GM23248 (cell line): ENCODE measurements around the gene TXNDC12. TPM values are rescaled to one million over a fixed set of nuclear protein-coding genes. Genes with fewer than 3 reads are reported as not detected.
A peak's percentile ranks its signal among the peaks of the same experiment; 100 is the strongest.

ENCODE experiments used
- DNase-seq: peaks from one replicate; pipeline ENCODE4 v3.0.0-alpha.2; 2015
- H2AFZ ChIP-seq: fragments of 200-600 bp; sonication (generic); 2 replicates; pipeline ENCODE4 v1.6.1; 2016; ENCODE audit warnings: antibody characterized with exemption
- H3F3A ChIP-seq: fragments of 200-600 bp; sonication (generic); 2 replicates; pipeline ENCODE4 v1.6.1; 2016; ENCODE audit warnings: mild to moderate bottlenecking, antibody characterized with exemption, mixed run types; ENCODE audit not compliant: insufficient read depth
- H3K27ac ChIP-seq: fragments of 200-600 bp; sonication (generic); 2 replicates; pipeline ENCODE4 v1.5.1; 2016; ENCODE audit warnings: mild to moderate bottlenecking
- H3K27me3 ChIP-seq: fragments of 200-600 bp; sonication (generic); replicated peaks from 2 replicates; pipeline ENCODE4 v1.6.1; 2016; ENCODE audit warnings: mild to moderate bottlenecking; ENCODE audit not compliant: insufficient read depth
- H3K36me3 ChIP-seq: fragments of 200-600 bp; sonication (generic); 2 replicates; pipeline ENCODE4 v1.6.1; 2016; ENCODE audit warnings: low read depth, mild to moderate bottlenecking
- H3K4me1 ChIP-seq: fragments of 200-600 bp; sonication (generic); 2 replicates; pipeline ENCODE4 v1.6.1; 2016; ENCODE audit warnings: mild to moderate bottlenecking; ENCODE audit not compliant: insufficient read depth
- H3K4me2 ChIP-seq: fragments of 200-600 bp; sonication (generic); one replicate; pipeline ENCODE4 v1.6.1; 2016; ENCODE audit warnings: mild to moderate bottlenecking; ENCODE audit not compliant: unreplicated experiment
- H3K4me3 ChIP-seq: fragments of 200-600 bp; sonication (generic); 2 replicates; pipeline ENCODE4 v1.5.1; 2016; ENCODE audit warnings: mild to moderate bottlenecking
- H3K79me2 ChIP-seq: fragments of 200-600 bp; sonication (generic); 2 replicates; pipeline ENCODE4 v1.6.1; 2016; ENCODE audit warnings: mild to moderate bottlenecking; ENCODE audit not compliant: insufficient read depth
- H3K9ac ChIP-seq: fragments of 200-600 bp; sonication (generic); 2 replicates; pipeline ENCODE4 v1.6.1; 2016; ENCODE audit warnings: mild to moderate bottlenecking
- H3K9me2 ChIP-seq: fragments of 200-600 bp; sonication (generic); 2 replicates; pipeline ENCODE4 v1.6.1; 2016; ENCODE audit warnings: mixed run types, mild to moderate bottlenecking, moderate library complexity; ENCODE audit not compliant: insufficient read depth
- H3K9me3 ChIP-seq: fragments of 200-600 bp; sonication (generic); one replicate; pipeline ENCODE4 v1.6.1; 2017; ENCODE audit warnings: low read depth
- H4K20me1 ChIP-seq: fragments of 200-600 bp; sonication (generic); 2 replicates; pipeline ENCODE4 v1.6.0; 2016; ENCODE audit not compliant: insufficient read depth
- EZH2 ChIP-seq: fragments of 200-600 bp; sonication (generic); IDR thresholded peaks from 2 replicates; pipeline ENCODE4 v1.6.1; 2018; ENCODE audit warnings: antibody characterized with exemption, mild to moderate bottlenecking; ENCODE audit not compliant: insufficient read depth, poor library complexity, severe bottlenecking
- EZH2phosphoT487 ChIP-seq: fragments of 200-600 bp; sonication (generic); IDR thresholded peaks from 2 replicates; pipeline ENCODE4 v1.6.1; 2018; ENCODE audit warnings: antibody characterized with exemption, moderate library complexity, mild to moderate bottlenecking, low read depth; ENCODE audit not compliant: insufficient read depth
- WGBS, 2 experiments: methylation state at CpG; one replicate each; pipeline ENCODE4 v1.1.6; 2015 to 2017; ENCODE audit warnings: low lambda C conversion rate in 2 of 2, low coverage in 1 of 2; ENCODE audit errors: missing lambda C conversion rate in 2 of 2; 5-methylcytosine and 5-hydroxymethylcytosine counted together
- in situ Hi-C: fragments of 300-500 bp; cut with MboI; formaldehyde crosslinking; loops from 2 replicates; pipeline ENCODE4 v1.15.0; 2020
- polyA plus RNA-seq: library from polyadenylated mRNA; unstranded; fragments of >200 nt; fragmentation: Nextera tagmentation; extraction: Ambion mirVana; gene quantifications from 2 replicates; pipeline ENCODE4 v1.2.1, GENCODE V29; 2016
- total RNA-seq: library from RNA; depleted of rRNA; stranded (reverse); fragments of >200 nt; shearing (Covaris generic); gene quantifications from 2 replicates; pipeline ENCODE4 v1.2.3, GENCODE V29; 2014

The TXNDC12 gene
- total and polyA plus RNA-seq, 2 experiments from 2014 or later: 59.3 to 88.3 TPM

- TF ChIP-seq EZH2phosphoT487 (no peak), EZH2 (no peak)
- H3F3A ChIP-seq: peaks cover 29% of the 10 kb centered on the region; the same call in 1 of the 2 replicates
- no peaks in the 10 kb centered on the region for H3K9me2 ChIP-seq
- in situ Hi-C loops: no loop called here
- H3K79me2 ChIP-seq: peaks cover 95% of the 10 kb centered on the region
- H3K4me1 ChIP-seq: peaks cover 32% of the 10 kb centered on the region
- 94 to 97% methylated on average over 4 of the region's 4 CpGs for WGBS, 2 experiments
- no peaks in the 10 kb centered on the region; the same call in none of the 2 replicates for H4K20me1 ChIP-seq
- no peaks in the 10 kb centered on the region for H3K27me3 ChIP-seq
- no peak overlapping the region for H3K4me2 ChIP-seq
- no peak overlapping the region for H3K4me3 ChIP-seq
- no peak overlapping the region for H2AFZ ChIP-seq
- no peaks in the 10 kb centered on the region for H3K9me3 ChIP-seq
- H3K27ac ChIP-seq: no peak overlapping the region
- H3K9ac ChIP-seq: no peak overlapping the region
- DNase-seq: no peak
- peaks cover 50% of the 10 kb centered on the region for H3K36me3 ChIP-seq
These were observed 5.8 kb upstream of the TXNDC12 start for GRCh38 chr1:52060822-52061221.

- no peak for DNase-seq
- peak overlapping the region; percentile 97 for H3K4me2 ChIP-seq
These were observed 4.9 kb upstream of the TXNDC12 start for GRCh38 chr1:52059888-52060287.

GRCh38 chr1:52059321-52059720, 4.3 kb upstream of the TXNDC12 start:
- no peak for TF ChIP-seq EZH2phosphoT487
- TF ChIP-seq EZH2: no peak
- H3K4me1 ChIP-seq: peaks cover 32% of the 10 kb centered on the region
- H3K4me2 ChIP-seq: peak overlapping the region; percentile 97
- H3K79me2 ChIP-seq: peaks cover 88% of the 10 kb centered on the region
- H3K4me3 ChIP-seq: peak overlapping the region; percentile 41
- peaks cover 35% of the 10 kb centered on the region for H3K36me3 ChIP-seq
- H4K20me1 ChIP-seq: no peaks in the 10 kb centered on the region; the same call in none of the 2 replicates
- no peaks in the 10 kb centered on the region for H3K27me3 ChIP-seq
- DNase-seq: peak; percentile 71
- no peak overlapping the region for H2AFZ ChIP-seq
- 0 out of 2 replicates have a peak overlapping the region, but pooled peaks have one; percentile 2 for H3K9ac ChIP-seq
- H3K27ac ChIP-seq: peak overlapping the region; percentile 20
- H3F3A ChIP-seq: peaks cover 39% of the 10 kb centered on the region; the same call in 1 of the 2 replicates
- H3K9me3 ChIP-seq: no peaks in the 10 kb centered on the region
- in situ Hi-C loops: no loop called here
- H3K9me2 ChIP-seq: no peaks in the 10 kb centered on the region

More at GRCh38 chr1:52059888-52060287, 4.9 kb upstream of the TXNDC12 start:
- Histone ChIP-seq H3K9ac (no peak overlapping the region), H3K4me3 (peak overlapping the region; percentile 41; the same call in 1 of the 2 replicates), H2AFZ (no peak overlapping the region), H3K27ac (no peak overlapping the region), H3K9me3 (no peaks in the 10 kb centered on the region), H3K36me3 (peaks cover 40% of the 10 kb centered on the region), H3F3A (peaks cover 33% of the 10 kb centered on the region; the same call in 1 of the 2 replicates), H3K9me2 (no peaks in the 10 kb centered on the region), H4K20me1 (no peaks in the 10 kb centered on the region; the same call in none of the 2 replicates), H3K27me3 (no peaks in the 10 kb centered on the region), H3K79me2 (peaks cover 88% of the 10 kb centered on the region), H3K4me1 (peaks cover 32% of the 10 kb centered on the region)
- WGBS, 2 experiments: 100% methylated on average over 1 of the region's 1 CpG
- in situ Hi-C loops: no loop called here
- no peak for TF ChIP-seq EZH2
- TF ChIP-seq EZH2phosphoT487: no peak

GRCh38 chr1:52057876-52058415, 3.0 kb upstream of the TXNDC12 start:
- in situ Hi-C loops: no loop called here

More at GRCh38 chr1:52057876-52058415, 3.0 kb upstream of the TXNDC12 start:
- Histone ChIP-seq H3K4me1 (peaks cover 41% of the 10 kb centered on the region), H4K20me1 (no peaks in the 10 kb centered on the region; the same call in none of the 2 replicates), H3K9me2 (no peaks in the 10 kb centered on the region), H3K9me3 (no peaks in the 10 kb centered on the region), H2AFZ (no peak overlapping the region), H3K9ac (peak overlapping the region; percentile 94; the same call in 1 of the 2 replicates), H3K27me3 (no peaks in the 10 kb centered on the region), H3K36me3 (peaks cover 24% of the 10 kb centered on the region), H3K27ac (peak overlapping the region; percentile 90), H3K79me2 (peaks cover 88% of the 10 kb centered on the region), H3K4me3 (peak overlapping the region; percentile 97), H3K4me2 (peak overlapping the region; percentile 97), H3F3A (peaks cover 39% of the 10 kb centered on the region; the same call in 1 of the 2 replicates)
- DNase-seq: peak; percentile 20
- WGBS, 2 experiments: 95 to 98% methylated on average over 1 of the region's 1 CpG
- TF ChIP-seq EZH2phosphoT487: no peak
- TF ChIP-seq EZH2: no peak
